Endodermal cell (in vitro differentiated cells): Measurements from ENCODE around the gene QKI. TPM values are rescaled to one million over a fixed set of nuclear protein-coding genes. Genes with fewer than 3 reads are reported as not detected.

ENCODE experiments used
- DNase-seq: peaks from one replicate; pipeline ENCODE4 v3.0.0-alpha.2; 2017
- H3K27ac ChIP-seq: 2 replicates; pipeline ENCODE4 v1.5.1; 2013; ENCODE audit warnings: mild to moderate bottlenecking, low read depth, low read length, moderate library complexity
- H3K27me3 ChIP-seq: 2 replicates; pipeline ENCODE4 v1.6.1; 2013; ENCODE audit warnings: mild to moderate bottlenecking, low read length, moderate library complexity; ENCODE audit not compliant: insufficient read depth, control insufficient read depth, poor library complexity, severe bottlenecking
- H3K36me3 ChIP-seq: 2 replicates; pipeline ENCODE4 v1.7.0; 2013; ENCODE audit warnings: mild to moderate bottlenecking, low read length, moderate library complexity; ENCODE audit not compliant: control insufficient read depth, insufficient read depth
- H3K4me1 ChIP-seq: one replicate; pipeline ENCODE4 v1.7.0; 2013; ENCODE audit warnings: low read length; ENCODE audit not compliant: control insufficient read depth, insufficient read depth
- H3K4me3 ChIP-seq: 2 replicates; pipeline ENCODE4 v1.5.1; 2013; ENCODE audit warnings: mild to moderate bottlenecking, low read length, moderate library complexity
- H3K9ac ChIP-seq: 2 replicates; pipeline ENCODE4 v1.6.1; 2013; ENCODE audit warnings: mild to moderate bottlenecking, low read length, moderate library complexity; ENCODE audit not compliant: poor library complexity, severe bottlenecking; ENCODE audit errors: extremely low read depth
- H3K9me3 ChIP-seq: 2 replicates; pipeline ENCODE4 v1.6.1; 2013; ENCODE audit warnings: mild to moderate bottlenecking, low read length, moderate library complexity; ENCODE audit not compliant: control insufficient read depth
- H3K27ac Mint-ChIP-seq: 2 replicates; pipeline ENCODE4 v1.8.0; 2020; ENCODE audit warnings: mixed read lengths
- H3K27me3 Mint-ChIP-seq: 2 replicates; pipeline ENCODE4 v1.8.0; 2021; ENCODE audit warnings: mild to moderate bottlenecking, mixed read lengths; ENCODE audit not compliant: insufficient read depth
- H3K36me3 Mint-ChIP-seq: 2 replicates; pipeline ENCODE4 v1.8.0; 2020; ENCODE audit warnings: low read depth, mixed read lengths
- H3K4me1 Mint-ChIP-seq: 2 replicates; pipeline ENCODE4 v1.8.0; 2020; ENCODE audit warnings: mixed read lengths
- H3K4me3 Mint-ChIP-seq: 2 replicates; pipeline ENCODE4 v1.8.0; 2020; ENCODE audit warnings: mild to moderate bottlenecking, moderate library complexity, mixed read lengths
- H3K9me3 Mint-ChIP-seq: 2 replicates; pipeline ENCODE4 v1.8.0; 2020; ENCODE audit warnings: mild to moderate bottlenecking, mixed read lengths
- CTCF ChIP-seq: fragments of 200-600 bp; sonication (generic); conservative IDR thresholded peaks from 2 replicates; pipeline ENCODE4 v1.5.0; 2021; ENCODE audit warnings: antibody characterized with exemption, mild to moderate bottlenecking
- WGBS, 2 experiments: methylation state at CpG; one replicate each; pipeline versions ENCODE4 v1.1.5 to v1.1.7; 2013; ENCODE audit warnings: missing lambda C conversion rate in 2 of 2, mixed read lengths in 1 of 2; ENCODE audit not compliant: insufficient coverage in 1 of 2, insufficient read length in 1 of 2; 5-methylcytosine and 5-hydroxymethylcytosine counted together
- total RNA-seq, 2 donors: library from RNA; stranded (reverse); fragmentation: NEBNext Ultra II Directional in 1 of 2; extraction: Animal tissue kit (Norgen Biotek cat#: 25700) in 1 of 2; gene quantifications; 2 replicates in 1 of 2; 3 replicates in 1 of 2; pipeline ENCODE4 v1.2.1, GENCODE V29; 2021

QKI gene
- total RNA-seq, 2 donors from 2014 or later = 93.3 to 107 TPM

DNA sequence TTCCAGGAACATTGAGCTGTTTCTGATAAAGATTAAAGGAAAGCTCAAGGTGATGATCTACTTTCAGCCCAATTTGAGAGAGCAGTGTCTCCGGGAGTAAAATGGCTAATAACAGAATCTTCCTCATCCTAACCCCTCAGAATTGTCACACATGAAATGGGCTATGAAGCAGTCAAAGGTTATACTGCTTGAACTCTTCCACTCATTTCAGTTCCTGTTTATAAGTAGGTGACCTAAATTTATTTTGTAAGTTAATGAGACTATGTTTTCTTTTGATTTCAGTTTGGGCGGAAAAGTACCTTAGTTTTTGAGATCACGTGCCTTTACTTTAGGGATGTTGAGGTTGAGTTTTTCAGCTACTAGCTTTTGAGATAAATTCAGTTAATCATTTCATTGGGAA lies 47.2 kb downstream of the QKI start:
- Histone ChIP-seq H3K27ac (no peak overlapping the region), H3K9me3 (no peaks in the 10 kb centered on the region), H3K4me1 (no peaks in the 10 kb centered on the region), H3K36me3 (peaks cover 8% of the 10 kb centered on the region), H3K4me3 (no peak overlapping the region), H3K27me3 (no peaks in the 10 kb centered on the region), H3K9ac (no peak overlapping the region)
- H3K27me3 Mint-ChIP-seq = peaks cover 17% of the 10 kb centered on the region
- no peak overlapping the region for H3K27ac Mint-ChIP-seq
- 92 to 100% methylated on average over 1 to 3 of the region's 3 CpGs for WGBS, 2 experiments
- no peaks in the 10 kb centered on the region for H3K9me3 Mint-ChIP-seq
- no peak overlapping the region for H3K4me3 Mint-ChIP-seq
- DNase-seq = no peak
- H3K4me1 Mint-ChIP-seq = peaks cover 32% of the 10 kb centered on the region
- TF ChIP-seq CTCF = no peak
- peaks cover 21% of the 10 kb centered on the region for H3K36me3 Mint-ChIP-seq

- Mint-ChIP-seq H3K36me3 (peaks cover 19% of the 10 kb centered on the region), H3K4me1 (peaks cover 32% of the 10 kb centered on the region), H3K9me3 (no peaks in the 10 kb centered on the region), H3K27me3 (peaks cover 17% of the 10 kb centered on the region), H3K27ac (no peak overlapping the region), H3K4me3 (no peak overlapping the region)
- H3K27ac ChIP-seq = no peak overlapping the region
- no peak for DNase-seq
- 95 to 100% methylated on average over 1 to 5 of the region's 5 CpGs for WGBS, 2 experiments
- H3K9me3 ChIP-seq = peaks cover 3% of the 10 kb centered on the region
- no peaks in the 10 kb centered on the region for H3K4me1 ChIP-seq
- H3K36me3 ChIP-seq = peaks cover 5% of the 10 kb centered on the region
- no peak overlapping the region for H3K9ac ChIP-seq
- TF ChIP-seq CTCF = no peak
- H3K4me3 ChIP-seq = no peak overlapping the region
- no peaks in the 10 kb centered on the region for H3K27me3 ChIP-seq
These were observed 48.7 kb downstream of the QKI start for GRCh38 chr6:163463180-163463579.

- TF ChIP-seq CTCF = no peak
- DNase-seq = no peak
- no peak overlapping the region for H3K4me3 ChIP-seq
- WGBS, 2 experiments = 100% methylated on average over 1 of the region's 1 CpG
- no peak overlapping the region for H3K27ac ChIP-seq
- H3K9ac ChIP-seq = no peak overlapping the region
- Mint-ChIP-seq H3K36me3 (peaks cover 22% of the 10 kb centered on the region), H3K9me3 (no peaks in the 10 kb centered on the region), H3K27ac (no peak overlapping the region), H3K4me3 (no peak overlapping the region), H3K27me3 (peaks cover 17% of the 10 kb centered on the region), H3K4me1 (peaks cover 32% of the 10 kb centered on the region)
- peaks cover 5% of the 10 kb centered on the region for H3K36me3 ChIP-seq
- no peaks in the 10 kb centered on the region for H3K27me3 ChIP-seq
- peaks cover 9% of the 10 kb centered on the region for H3K9me3 ChIP-seq
- H3K4me1 ChIP-seq = no peaks in the 10 kb centered on the region
These were observed 49.3 kb downstream of the QKI start for GRCh38 chr6:163463795-163464194.
